ENCODE data around the gene GPR6. TPM values are rescaled to one million over a fixed set of nuclear protein-coding genes. Genes with fewer than 3 reads are reported as not detected.

GPR6 gene
- total and polyA plus RNA-seq, 12 donors, result not detected

GRCh38 chr6:110015206-110015605, 37.1 kb downstream of the GPR6 start:
- Histone ChIP-seq H3K9me3 (no peaks in the 10 kb centered on the region), H3K27me3 (peaks cover 0 to 25% (median 10%) of the 10 kb centered on the region in 7 donors), H3K36me3 (no peaks in the 10 kb centered on the region), H3K4me3 (no peak overlapping the region), H3K27ac (no peak overlapping the region), H3K4me1 (no peaks in the 10 kb centered on the region)
- intact Hi-C loops (cut with DNase I), result no loop called here
- no peak for DNase-seq
- TF ChIP-seq, protein P1, sequence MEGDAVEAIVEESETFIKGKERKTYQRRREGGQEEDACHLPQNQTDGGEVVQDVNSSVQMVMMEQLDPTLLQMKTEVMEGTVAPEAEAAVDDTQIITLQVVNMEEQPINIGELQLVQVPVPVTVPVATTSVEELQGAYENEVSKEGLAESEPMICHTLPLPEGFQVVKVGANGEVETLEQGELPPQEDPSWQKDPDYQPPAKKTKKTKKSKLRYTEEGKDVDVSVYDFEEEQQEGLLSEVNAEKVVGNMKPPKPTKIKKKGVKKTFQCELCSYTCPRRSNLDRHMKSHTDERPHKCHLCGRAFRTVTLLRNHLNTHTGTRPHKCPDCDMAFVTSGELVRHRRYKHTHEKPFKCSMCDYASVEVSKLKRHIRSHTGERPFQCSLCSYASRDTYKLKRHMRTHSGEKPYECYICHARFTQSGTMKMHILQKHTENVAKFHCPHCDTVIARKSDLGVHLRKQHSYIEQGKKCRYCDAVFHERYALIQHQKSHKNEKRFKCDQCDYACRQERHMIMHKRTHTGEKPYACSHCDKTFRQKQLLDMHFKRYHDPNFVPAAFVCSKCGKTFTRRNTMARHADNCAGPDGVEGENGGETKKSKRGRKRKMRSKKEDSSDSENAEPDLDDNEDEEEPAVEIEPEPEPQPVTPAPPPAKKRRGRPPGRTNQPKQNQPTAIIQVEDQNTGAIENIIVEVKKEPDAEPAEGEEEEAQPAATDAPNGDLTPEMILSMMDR (IDR thresholded peaks at IDR 0.05), result no peak
- WGBS, 2 donors, result 83 to 88% methylated on average over 9 of the region's 9 CpGs
- ATAC-seq, result no peak

- H3K36me3 ChIP-seq, result no peaks in the 10 kb centered on the region
- no peak overlapping the region for H3K4me3 ChIP-seq
- 70 to 81% methylated on average over 6 of the region's 6 CpGs for WGBS, 2 donors
- no peak for DNase-seq
- no peaks in the 10 kb centered on the region for H3K4me1 ChIP-seq
- H3K9me3 ChIP-seq, result no peaks in the 10 kb centered on the region
- TF ChIP-seq, protein P1 (IDR thresholded peaks at IDR 0.05), result no peak
- H3K27ac ChIP-seq, result no peak overlapping the region
- intact Hi-C loops (cut with DNase I), result no loop called here
- peaks cover 0 to 25% (median 10%) of the 10 kb centered on the region in 7 donors for H3K27me3 ChIP-seq
- ATAC-seq, result no peak
Observed at GRCh38 chr6:110017306-110017705, 39.2 kb downstream of the GPR6 start.

GRCh38 chr6:110017946-110018345, 39.8 kb downstream of the GPR6 start:
- DNase-seq (no peak), ATAC-seq (no peak)
- Histone ChIP-seq H3K27me3 (peaks cover 0 to 25% (median 10%) of the 10 kb centered on the region in 7 donors), H3K36me3 (no peaks in the 10 kb centered on the region), H3K4me3 (no peak overlapping the region), H3K27ac (no peak overlapping the region), H3K9me3 (no peaks in the 10 kb centered on the region), H3K4me1 (no peaks in the 10 kb centered on the region)
- 73 to 78% methylated on average over 7 of the region's 7 CpGs for WGBS, 2 donors
- TF ChIP-seq, protein P1 (IDR thresholded peaks at IDR 0.05), result no peak
- intact Hi-C loops (cut with DNase I), result no loop called here

DNA sequence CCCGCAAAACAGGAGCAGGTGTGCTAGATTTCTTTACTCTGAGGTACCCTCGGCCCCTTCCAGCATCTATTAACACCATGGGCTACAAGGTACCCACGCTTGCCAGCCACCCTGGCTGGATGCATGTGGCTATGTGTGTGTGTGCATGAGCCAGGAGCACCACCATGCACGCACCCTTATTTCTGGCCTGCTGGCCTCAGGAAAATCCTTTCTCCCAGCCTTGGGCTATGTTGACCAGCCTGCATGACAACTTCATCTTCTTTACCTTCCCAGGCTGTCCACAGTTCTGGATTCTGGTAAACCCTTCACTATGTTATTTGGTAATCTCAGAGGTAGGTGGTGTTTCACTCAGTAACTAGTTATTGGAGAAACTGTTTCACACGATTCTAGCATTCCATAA, 40.4 kb downstream of the GPR6 start:
- intact Hi-C loops (cut with DNase I), result no loop called here
- H3K27ac ChIP-seq, result no peak overlapping the region
- H3K4me1 ChIP-seq, result no peaks in the 10 kb centered on the region
- ATAC-seq (no peak), DNase-seq (no peak)
- H3K27me3 ChIP-seq, result peaks cover 0 to 25% (median 10%) of the 10 kb centered on the region in 7 donors
- TF ChIP-seq, protein P1 (IDR thresholded peaks at IDR 0.05), result no peak
- no peak overlapping the region for H3K4me3 ChIP-seq
- WGBS, 2 donors, result 78 to 80% methylated on average over 5 of the region's 5 CpGs
- H3K36me3 ChIP-seq, result no peaks in the 10 kb centered on the region
- no peaks in the 10 kb centered on the region for H3K9me3 ChIP-seq
